Mammary epithelial cell (primary cell): ENCODE measurements around the gene NUP214.

Experiments
- CTCF ChIP-seq, 2 donors: IDR thresholded peaks in 1 of 2; conservative IDR thresholded peaks in 1 of 2; 2 replicates each; pipeline ENCODE4 v1.5.1; 2011 to 2012; ENCODE audit warnings: inconsistent platforms in 2 of 2, low read length in 2 of 2, mild to moderate bottlenecking in 2 of 2, control low read depth in 1 of 2, low read depth in 1 of 2; ENCODE audit not compliant: insufficient read depth in 1 of 2; ENCODE audit errors: extremely low read depth in 1 of 2
- EZH2 ChIP-seq: IDR thresholded peaks from 2 replicates; pipeline ENCODE4 v1.6.1; 2012; ENCODE audit warnings: low read length, inconsistent platforms, borderline replicate concordance

GRCh38 chr9:131092548-131093440 lies 32.6 kb upstream of the NUP214 start:
- TF ChIP-seq CTCF (conservative IDR thresholded peaks at IDR 0.05 in 1 of 2, IDR thresholded peaks at IDR 0.05 in 1 of 2; ENCODE audit: extremely low read depth in 1 of 2, insufficient read depth in 1 of 2, low read depth in 1 of 2, low read length in 2 of 2) (no peak), EZH2 (no peak)
